HepG2 (cell line): ENCODE results near the gene KAZN. TPM values are rescaled to one million over a fixed set of nuclear protein-coding genes. Genes with fewer than 3 reads are reported as not detected.

Experiments
- ATAC-seq: fragments of 200-7000 bp; cut with Tn5 transposase; 3 replicates; pipeline ENCODE4 v1.9.1; 2020; ENCODE audit warnings: mild to moderate bottlenecking, moderate library complexity
- BruUV-seq: library from RNA; stranded (reverse); fragments of 400-500 nt; replicated peaks from 2 replicates; lab custom pipeline; 2021; lab: Mats Ljungman, UMichigan
- CTCF ChIA-PET: fragments of 300-600 bp; formaldehyde crosslinking; extraction: SDS; loops from one replicate; lab custom pipeline; 2021; ENCODE audit warnings: low total read pairs, inconsistent platforms, low intra/inter-chr PET ratio; lab: Yijun Ruan, JAX
- POLR2A ChIA-PET: fragments of 350-600 bp; sonication (Branson Sonifier 250); formaldehyde crosslinking; loops from one replicate; lab custom pipeline; 2020; ENCODE audit warnings: antibody characterized with exemption, inconsistent platforms; lab: Yijun Ruan, JAX
- DNase-seq: peaks from one replicate; pipeline ENCODE4 v3.0.0-alpha.2; 2015; ENCODE audit warnings: low spot score
- FAIRE-seq: peaks from 3 replicates; lab custom pipeline; 2011; peaks lifted over from hg19 to GRCh38; lab: Jason Lieb, UNC
- H2AFZ ChIP-seq: one replicate; pipeline ENCODE4 v1.6.1; 2011; ENCODE audit warnings: low read length, inconsistent platforms
- H3K27ac ChIP-seq: fragments of 300-600 bp; 3 replicates; pipeline ENCODE4 v1.8.0; 2011; ENCODE audit warnings: mixed run types, mild to moderate bottlenecking, mixed read lengths, low read length, inconsistent platforms; ENCODE audit not compliant: insufficient read depth; ENCODE audit errors: extremely low read length
- H3K27me3 ChIP-seq, 2 experiments: fragments of 200-600 bp in 1 of 2; 2 replicates in 1 of 2; 3 replicates in 1 of 2; pipeline versions ENCODE4 v1.6.0 to v1.8.0; 2011; ENCODE audit warnings: low read length in 2 of 2, mild to moderate bottlenecking in 2 of 2, moderate library complexity in 2 of 2, inconsistent platforms in 1 of 2; ENCODE audit not compliant: insufficient read depth in 2 of 2, control insufficient read depth in 1 of 2
- H3K36me3 ChIP-seq, 2 experiments: fragments of 200-600 bp in 1 of 2; replicated peaks in 1 of 2; 2 replicates in 1 of 2; 3 replicates in 1 of 2; pipeline versions ENCODE4 v1.5.1 to v1.8.0; 2011; ENCODE audit warnings: low read length in 2 of 2, inconsistent platforms in 1 of 2; ENCODE audit not compliant: insufficient read depth in 2 of 2, control insufficient read depth in 1 of 2
- H3K4me1 ChIP-seq: 2 replicates; pipeline ENCODE4 v1.5.1; 2012; ENCODE audit warnings: low read length, inconsistent platforms; ENCODE audit not compliant: insufficient read depth
- H3K4me2 ChIP-seq: 2 replicates; pipeline ENCODE4 v1.6.0; 2011; ENCODE audit warnings: low read depth, low read length, inconsistent platforms
- H3K4me3 ChIP-seq, 3 experiments: fragments of 200-600 bp in 1 of 3; sonication (generic), shearing (Covaris generic) in 1 of 3; replicated peaks in 1 of 3; 2 replicates each; pipeline ENCODE4 v1.5.1; 2011 to 2016; ENCODE audit warnings: low read length in 3 of 3, inconsistent platforms in 2 of 3, low read depth in 2 of 3, mild to moderate bottlenecking in 2 of 3, control low read depth in 1 of 3, mixed read lengths in 1 of 3; ENCODE audit not compliant: insufficient read depth in 1 of 3
- H3K79me2 ChIP-seq: one replicate; pipeline ENCODE4 v1.6.1; 2011; ENCODE audit warnings: low read length, inconsistent platforms; ENCODE audit not compliant: insufficient read depth
- H3K9ac ChIP-seq: 2 replicates; pipeline ENCODE4 v1.6.0; 2011; ENCODE audit warnings: mild to moderate bottlenecking, low read depth, low read length, inconsistent platforms; ENCODE audit not compliant: insufficient read depth
- H3K9me3 ChIP-seq: 2 replicates; pipeline ENCODE4 v1.5.1; 2012; ENCODE audit warnings: mild to moderate bottlenecking, low read length
- H4K20me1 ChIP-seq: 2 replicates; pipeline ENCODE4 v1.6.0; 2011; ENCODE audit warnings: inconsistent platforms, mild to moderate bottlenecking, low read length, moderate library complexity; ENCODE audit not compliant: insufficient read depth
- AKAP8 ChIP-seq: sonication (generic); formaldehyde crosslinking; IDR thresholded peaks from 2 replicates; pipeline ENCODE4 v1.5.1; 2020; ENCODE audit warnings: mild to moderate bottlenecking, missing genetic modification reagents
- ATF5 ChIP-seq: sonication (generic); formaldehyde crosslinking; IDR thresholded peaks from 2 replicates; pipeline ENCODE4 v1.4.0; 2020; ENCODE audit warnings: mild to moderate bottlenecking, low read depth, missing genetic modification reagents
- BATF2 ChIP-seq: sonication (generic); formaldehyde crosslinking; IDR thresholded peaks from 2 replicates; pipeline ENCODE4 v1.8.0; 2022; ENCODE audit warnings: mild to moderate bottlenecking, missing genetic modification reagents, moderate library complexity
- CAMTA2 ChIP-seq: sonication (generic); formaldehyde crosslinking; IDR thresholded peaks from 2 replicates; pipeline ENCODE4 v1.4.0; 2020; ENCODE audit warnings: mild to moderate bottlenecking, missing genetic modification reagents, borderline replicate concordance
- ISX ChIP-seq: sonication (generic); formaldehyde crosslinking; conservative IDR thresholded peaks from 2 replicates; pipeline ENCODE4 v1.5.0; 2020; ENCODE audit warnings: missing genetic modification reagents
- KLF6 ChIP-seq: IDR thresholded peaks from 2 replicates; pipeline ENCODE4 v1.8.0; 2016; ENCODE audit warnings: missing biosample characterization, missing genetic modification reagents
- MXI1 ChIP-seq: IDR thresholded peaks from 3 replicates; pipeline ENCODE4 v1.6.1; 2012; ENCODE audit warnings: low read depth, low read length, inconsistent platforms, borderline replicate concordance
- SIN3B ChIP-seq: fragments of 150-350 bp; IDR thresholded peaks from 2 replicates; pipeline ENCODE4 v1.6.1; 2014; ENCODE audit warnings: low read length
- SMARCC2 ChIP-seq: fragments of 450-650 bp; IDR thresholded peaks from 2 replicates; pipeline ENCODE4 v1.6.1; 2017; ENCODE audit warnings: antibody characterized with exemption, mild to moderate bottlenecking
- ZKSCAN8 ChIP-seq: IDR thresholded peaks from 2 replicates; pipeline ENCODE4 v1.6.1; 2016; ENCODE audit warnings: borderline replicate concordance, missing genetic modification reagents, missing compliant biosample characterization
- WGBS: methylation state at CpG from one replicate; pipeline ENCODE4 v1.1.6; 2017; ENCODE audit warnings: low lambda C conversion rate; 5-methylcytosine and 5-hydroxymethylcytosine counted together
- in situ Hi-C: cut with HindIII; loops from 2 replicates; pipeline ENCODE4 v1.10.0; 2017; ENCODE audit warnings: low pct_unique_long_range_greater_than_20kb; ENCODE audit not compliant: extremely low pct_ligation_motif_present
- intact Hi-C: fragments of 100-400 bp; cut with micrococcal nuclease; formaldehyde crosslinking; loops from one replicate; pipeline ENCODE4 v1.10.0; 2022; ENCODE audit not compliant: unreplicated experiment
- polyA plus RNA-seq, 8 experiments: library from polyadenylated mRNA; depleted of rRNA in 3 of 8; stranded (reverse) in 7 of 8; unstranded in 1 of 8; fragments of >200 nt; fragmentation: Illumina TruSeq in 4 of 8; extraction: Trizol in 4 of 8; gene quantifications; 2 replicates each; pipeline versions ENCODE4 v1.2.1 to v1.2.3, GENCODE V29; 2011 to 2016; ENCODE audit warnings: low read depth in 4 of 8, missing spikeins in 1 of 8, mixed read lengths in 1 of 8; ENCODE audit not compliant: insufficient read depth in 1 of 8
- total RNA-seq, 5 experiments: library from RNA; depleted of rRNA; stranded (reverse); fragments of >200 nt; fragmentation: Illumina TruSeq; extraction: Trizol; gene quantifications; 2 replicates each; pipeline ENCODE4 v1.2.3, GENCODE V29; 2016; ENCODE audit warnings: low read depth in 1 of 5

KAZN gene
- total and polyA plus RNA-seq, 2 of the 13 experiments (the other 11 are each of a cell fraction or from before 2014, with no cell fraction given) = 10.4 to 13.5 TPM

- H3K4me2 ChIP-seq = no peak overlapping the region
- no peak overlapping the region for H3K9ac ChIP-seq
- peaks cover 0 to 33% of the 10 kb centered on the region in 2 experiments; a peak in 3 of 5 replicates for H3K27me3 ChIP-seq
- no peak overlapping the region for H3K27ac ChIP-seq
- H3K9me3 ChIP-seq = no peaks in the 10 kb centered on the region
- no peaks in the 10 kb centered on the region for H3K4me1 ChIP-seq
- H2AFZ ChIP-seq = no peak overlapping the region
- no peak for DNase-seq
- intact Hi-C loops = no loop called here
- H4K20me1 ChIP-seq = no peaks in the 10 kb centered on the region
- H3K4me3 ChIP-seq = no peak overlapping the region
- no peak for ATAC-seq
- no CpG with 5 or more reads among the region's 2 CpGs for WGBS
- ChIA-PET POLR2A (no interaction called here), CTCF (no interaction called here)
- H3K36me3 ChIP-seq = no peaks in the 10 kb centered on the region
- in situ Hi-C loops = no loop called here
- FAIRE-seq = no peak
- no TSS peak for BruUV-seq
- TF ChIP-seq BATF2 (CRISPR knock-in tag) (no peak), ATF5 (CRISPR knock-in tag) (no peak), ZKSCAN8 (no peak), CAMTA2 (no peak), SMARCC2 (no peak), AKAP8 (CRISPR knock-in tag) (no peak), SIN3B (no peak), MXI1 (no peak), KLF6 (CRISPR knock-in tag) (no peak), ISX (CRISPR knock-in tag) (no peak)
- H3K79me2 ChIP-seq = no peaks in the 10 kb centered on the region
Observed at GRCh38 chr1:14725695-14726094, 127.2 kb downstream of the KAZN start.
